ENCODE measurements around the gene ARMH3.
A peak's percentile ranks its signal among the peaks of the same experiment; 100 is the strongest.

ARMH3 gene

GRCh38 chr10:102040305-102041050, 15.5 kb downstream of the ARMH3 start:
- TF ChIP-seq POLR2AphosphoS5 (IDR thresholded peaks at IDR 0.05; ENCODE audit: low read depth, low read length) (no peak), SIN3A (IDR thresholded peaks at IDR 0.05; ENCODE audit: borderline replicate concordance, insufficient read depth, low read length) (no peak), FOXP2 (optimal IDR thresholded peaks at IDR 0.05; ENCODE audit: borderline replicate concordance, extremely low read depth, extremely low read length, insufficient read depth) (no peak), TAF1 (IDR thresholded peaks at IDR 0.05; ENCODE audit: borderline replicate concordance, insufficient read depth, low read length) (no peak), REST (IDR thresholded peaks at IDR 0.05; ENCODE audit: insufficient read depth in 1 of 2, low read depth in 2 of 2, low read length in 2 of 2) (peak; percentile 65 to 90; a peak in 3 of 4 replicates)

GRCh38 chr10:102038410-102038809, 17.6 kb downstream of the ARMH3 start:
- no peak for TF ChIP-seq FOXP2 (optimal IDR thresholded peaks at IDR 0.05; ENCODE audit: borderline replicate concordance, extremely low read depth, extremely low read length, insufficient read depth)
- no peak for TF ChIP-seq POLR2AphosphoS5 (IDR thresholded peaks at IDR 0.05; ENCODE audit: low read depth, low read length)
- TF ChIP-seq REST (IDR thresholded peaks at IDR 0.05; ENCODE audit: insufficient read depth in 1 of 2, low read depth in 2 of 2, low read length in 2 of 2), result no peak
- TF ChIP-seq SIN3A (IDR thresholded peaks at IDR 0.05; ENCODE audit: borderline replicate concordance, insufficient read depth, low read length), result no peak
- TF ChIP-seq TAF1 (IDR thresholded peaks at IDR 0.05; ENCODE audit: borderline replicate concordance, insufficient read depth, low read length), result no peak

GRCh38 chr10:102033787-102034186, 22.2 kb downstream of the ARMH3 start:
- no peak for TF ChIP-seq SIN3A (IDR thresholded peaks at IDR 0.05; ENCODE audit: borderline replicate concordance, insufficient read depth, low read length)
- no peak for TF ChIP-seq POLR2AphosphoS5 (IDR thresholded peaks at IDR 0.05; ENCODE audit: low read depth, low read length)

GRCh38 chr10:102027261-102027660, 28.7 kb downstream of the ARMH3 start:
- TF ChIP-seq POLR2AphosphoS5 (IDR thresholded peaks at IDR 0.05; ENCODE audit: low read depth, low read length), result no peak
- no peak for TF ChIP-seq SIN3A (IDR thresholded peaks at IDR 0.05; ENCODE audit: borderline replicate concordance, insufficient read depth, low read length)
- no peak for TF ChIP-seq REST (IDR thresholded peaks at IDR 0.05; ENCODE audit: insufficient read depth in 1 of 2, low read depth in 2 of 2, low read length in 2 of 2)
- TF ChIP-seq FOXP2 (optimal IDR thresholded peaks at IDR 0.05; ENCODE audit: borderline replicate concordance, extremely low read depth, extremely low read length, insufficient read depth), result no peak
- no peak for TF ChIP-seq TAF1 (IDR thresholded peaks at IDR 0.05; ENCODE audit: borderline replicate concordance, insufficient read depth, low read length)

- TF ChIP-seq POLR2AphosphoS5 (IDR thresholded peaks at IDR 0.05; ENCODE audit: low read depth, low read length) (no peak), SIN3A (IDR thresholded peaks at IDR 0.05; ENCODE audit: borderline replicate concordance, insufficient read depth, low read length) (no peak), FOXP2 (optimal IDR thresholded peaks at IDR 0.05; ENCODE audit: borderline replicate concordance, extremely low read depth, extremely low read length, insufficient read depth) (no peak), REST (IDR thresholded peaks at IDR 0.05; ENCODE audit: insufficient read depth in 1 of 2, low read depth in 2 of 2, low read length in 2 of 2) (no peak), TAF1 (IDR thresholded peaks at IDR 0.05; ENCODE audit: borderline replicate concordance, insufficient read depth, low read length) (no peak)
Observed at GRCh38 chr10:102024799-102025198, 31.2 kb downstream of the ARMH3 start.

Measured in PFSK-1 (cell line).